Prostate gland (tissue), 2 donors: Measurements from ENCODE around the gene DENND5A. TPM values are rescaled to one million over a fixed set of nuclear protein-coding genes. Genes with fewer than 3 reads are reported as not detected.

Experiments
- DNase-seq: peaks from one replicate; pipeline ENCODE4 v3.0.0-alpha.2; 2019; ENCODE audit warnings: low spot score
- H3K27ac ChIP-seq, 2 donors: fragments of 200-600 bp; sonication (generic); 2 replicates each; pipeline ENCODE4 v1.5.1; 2017 to 2019
- H3K27me3 ChIP-seq: fragments of 200-600 bp; sonication (generic); replicated peaks from 2 replicates; pipeline ENCODE4 v1.5.1; 2019; ENCODE audit not compliant: insufficient read depth
- H3K36me3 ChIP-seq, 2 donors: fragments of 200-600 bp; sonication (generic); 1 replicate in 1 of 2; 2 replicates in 1 of 2; pipeline versions ENCODE4 v1.5.1 to v1.8.1; 2017 to 2019
- H3K4me1 ChIP-seq: fragments of 200-600 bp; sonication (generic); replicated peaks from 2 replicates; pipeline ENCODE4 v1.5.1; 2019
- H3K4me3 ChIP-seq, 2 donors: fragments of 200-600 bp; sonication (generic); 2 replicates each; pipeline ENCODE4 v1.5.1; 2017 to 2019
- H3K9me3 ChIP-seq: fragments of 200-600 bp; sonication (generic); 2 replicates; pipeline ENCODE4 v1.5.1; 2017
- POLR2A ChIP-seq: fragments of 450-650 bp; IDR thresholded peaks from one replicate; pipeline ENCODE4 v1.6.1; 2016; ENCODE audit warnings: antibody characterized with exemption, mild to moderate bottlenecking
- POLR2AphosphoS5 ChIP-seq: sonication (generic); formaldehyde crosslinking; IDR thresholded peaks from one replicate; pipeline ENCODE4 v1.6.1; 2017; ENCODE audit warnings: antibody characterized with exemption
- WGBS: methylation state at CpG from one replicate; pipeline ENCODE4 v1.1.5; 2018; 5-methylcytosine and 5-hydroxymethylcytosine counted together
- intact Hi-C: fragments of 100-400 bp; cut with DNase I; formaldehyde crosslinking; loops from one replicate; pipeline ENCODE4 v1.14.2; 2022
- total RNA-seq, 2 donors: library from RNA; depleted of rRNA; stranded (reverse); fragments of >200 nt; gene quantifications; one replicate each; pipeline ENCODE4 v1.1.0, GENCODE V29; 2016
- TF ChIP-seq, protein P1 (sequence below), 4 experiments: fragments of 200-600 bp in 2 of 4; fragments of 450-650 bp in 2 of 4; sonication (generic) in 2 of 4; IDR thresholded peaks; 1 replicate in 3 of 4; 2 replicates in 1 of 4; pipeline ENCODE4 v1.5.1; 2016 to 2019; ENCODE audit warnings: antibody characterized with exemption in 4 of 4, mild to moderate bottlenecking in 2 of 4, moderate library complexity in 2 of 4

Gene DENND5A
- total RNA-seq, 2 donors from 2014 or later, result 25.4 to 84.6 TPM

DNA sequence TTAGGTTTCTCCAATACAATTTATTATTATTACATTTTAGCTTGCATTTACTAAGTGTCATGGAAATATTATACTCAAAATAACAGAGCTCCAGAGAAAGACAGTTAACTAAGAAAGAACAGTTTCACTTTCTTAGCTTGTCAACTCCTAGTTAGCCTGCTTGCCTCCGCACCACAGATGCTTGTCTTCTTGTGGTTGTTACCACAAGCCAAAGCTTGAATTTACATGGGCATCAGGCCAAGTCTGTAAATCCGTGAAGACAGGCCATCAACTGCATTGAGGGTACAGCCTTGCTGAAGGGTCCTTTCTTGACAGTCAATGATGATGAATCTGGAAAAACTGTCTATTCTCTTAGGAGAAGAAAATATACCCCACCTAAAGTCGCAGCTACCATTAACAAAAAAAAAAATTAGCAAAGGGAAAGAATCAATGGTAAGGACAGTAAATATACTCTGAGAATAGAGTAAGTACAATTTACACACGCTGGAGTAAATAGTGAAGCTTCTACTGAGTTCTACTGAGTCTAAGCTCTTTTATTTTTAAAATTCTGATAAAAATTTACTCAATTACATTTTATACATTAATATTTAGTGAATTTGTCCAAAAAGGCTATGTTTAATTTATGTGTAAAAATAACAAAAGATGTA lies 15.6 kb upstream of the DENND5A start:
- TF ChIP-seq POLR2A (no peak), POLR2AphosphoS5 (peak; percentile 82)
- TF ChIP-seq, protein P1, sequence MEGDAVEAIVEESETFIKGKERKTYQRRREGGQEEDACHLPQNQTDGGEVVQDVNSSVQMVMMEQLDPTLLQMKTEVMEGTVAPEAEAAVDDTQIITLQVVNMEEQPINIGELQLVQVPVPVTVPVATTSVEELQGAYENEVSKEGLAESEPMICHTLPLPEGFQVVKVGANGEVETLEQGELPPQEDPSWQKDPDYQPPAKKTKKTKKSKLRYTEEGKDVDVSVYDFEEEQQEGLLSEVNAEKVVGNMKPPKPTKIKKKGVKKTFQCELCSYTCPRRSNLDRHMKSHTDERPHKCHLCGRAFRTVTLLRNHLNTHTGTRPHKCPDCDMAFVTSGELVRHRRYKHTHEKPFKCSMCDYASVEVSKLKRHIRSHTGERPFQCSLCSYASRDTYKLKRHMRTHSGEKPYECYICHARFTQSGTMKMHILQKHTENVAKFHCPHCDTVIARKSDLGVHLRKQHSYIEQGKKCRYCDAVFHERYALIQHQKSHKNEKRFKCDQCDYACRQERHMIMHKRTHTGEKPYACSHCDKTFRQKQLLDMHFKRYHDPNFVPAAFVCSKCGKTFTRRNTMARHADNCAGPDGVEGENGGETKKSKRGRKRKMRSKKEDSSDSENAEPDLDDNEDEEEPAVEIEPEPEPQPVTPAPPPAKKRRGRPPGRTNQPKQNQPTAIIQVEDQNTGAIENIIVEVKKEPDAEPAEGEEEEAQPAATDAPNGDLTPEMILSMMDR (IDR thresholded peaks at IDR 0.05), result no peak
- 37% methylated on average over 4 of the region's 4 CpGs for WGBS
- Histone ChIP-seq H3K36me3 (no peaks in the 10 kb centered on the region), H3K4me1 (no peaks in the 10 kb centered on the region), H3K4me3 (no peak overlapping the region), H3K27ac (peak overlapping the region in 1 of 2 donors; percentile 41), H3K9me3 (no peaks in the 10 kb centered on the region), H3K27me3 (no peaks in the 10 kb centered on the region)
- intact Hi-C loops, result no loop called here
- DNase-seq, result peak; percentile 69

DNA sequence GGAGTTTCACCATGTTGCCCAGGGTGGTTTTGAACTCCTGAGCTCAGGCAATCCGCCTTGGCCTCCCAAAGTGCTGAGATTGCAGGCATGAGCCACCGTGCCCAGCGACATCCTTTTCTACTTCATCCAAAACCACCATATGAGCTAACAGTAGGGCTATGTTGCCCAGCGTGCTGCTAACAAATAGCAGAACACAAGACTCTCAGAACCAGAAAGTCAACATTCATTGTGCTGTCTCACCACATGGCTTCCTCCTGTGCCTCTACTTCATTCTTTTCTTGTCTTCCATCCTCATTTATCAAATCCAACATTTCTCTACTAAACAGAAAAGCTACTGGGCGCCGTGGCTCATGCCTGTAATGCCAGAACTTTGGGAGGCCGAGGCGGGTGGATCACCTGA lies 12.0 kb upstream of the DENND5A start:
- Histone ChIP-seq H3K27ac (no peak overlapping the region), H3K9me3 (no peaks in the 10 kb centered on the region), H3K4me1 (no peaks in the 10 kb centered on the region), H3K27me3 (no peaks in the 10 kb centered on the region), H3K36me3 (no peaks in the 10 kb centered on the region), H3K4me3 (no peak overlapping the region)
- intact Hi-C loops, result no loop called here
- DNase-seq, result no peak
- no peak for TF ChIP-seq POLR2AphosphoS5
- no peak for TF ChIP-seq POLR2A
- TF ChIP-seq, protein P1 (IDR thresholded peaks at IDR 0.05), result no peak
- 96% methylated on average over 8 of the region's 8 CpGs for WGBS

DNA sequence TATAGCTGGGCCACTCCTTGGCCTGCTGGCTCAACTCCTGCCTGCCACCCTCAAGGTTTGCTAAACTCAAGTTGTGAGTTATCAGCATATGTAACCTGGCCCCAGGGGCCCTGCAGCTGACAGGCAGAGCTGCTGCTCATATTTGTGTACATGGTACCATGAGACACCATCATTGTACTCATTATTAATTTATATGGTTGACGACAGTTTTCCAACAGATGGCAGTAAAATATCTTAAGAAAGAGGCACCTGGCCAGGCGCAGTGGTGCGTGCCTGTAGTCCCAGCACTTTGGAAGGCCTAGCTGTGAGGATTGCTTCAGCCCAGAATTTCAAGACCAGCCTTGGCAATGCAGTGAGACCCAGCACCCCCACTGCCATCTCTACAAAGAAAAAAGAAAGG lies 11.4 kb upstream of the DENND5A start:
- Histone ChIP-seq H3K4me1 (no peaks in the 10 kb centered on the region), H3K36me3 (no peaks in the 10 kb centered on the region), H3K4me3 (no peak overlapping the region), H3K27me3 (no peaks in the 10 kb centered on the region), H3K9me3 (no peaks in the 10 kb centered on the region), H3K27ac (no peak overlapping the region)
- no peak for DNase-seq
- 86% methylated on average over 3 of the region's 3 CpGs for WGBS
- intact Hi-C loops, result no loop called here
- no peak for TF ChIP-seq POLR2A
- TF ChIP-seq POLR2AphosphoS5, result no peak
- TF ChIP-seq, protein P1 (IDR thresholded peaks at IDR 0.05), result no peak

DNA sequence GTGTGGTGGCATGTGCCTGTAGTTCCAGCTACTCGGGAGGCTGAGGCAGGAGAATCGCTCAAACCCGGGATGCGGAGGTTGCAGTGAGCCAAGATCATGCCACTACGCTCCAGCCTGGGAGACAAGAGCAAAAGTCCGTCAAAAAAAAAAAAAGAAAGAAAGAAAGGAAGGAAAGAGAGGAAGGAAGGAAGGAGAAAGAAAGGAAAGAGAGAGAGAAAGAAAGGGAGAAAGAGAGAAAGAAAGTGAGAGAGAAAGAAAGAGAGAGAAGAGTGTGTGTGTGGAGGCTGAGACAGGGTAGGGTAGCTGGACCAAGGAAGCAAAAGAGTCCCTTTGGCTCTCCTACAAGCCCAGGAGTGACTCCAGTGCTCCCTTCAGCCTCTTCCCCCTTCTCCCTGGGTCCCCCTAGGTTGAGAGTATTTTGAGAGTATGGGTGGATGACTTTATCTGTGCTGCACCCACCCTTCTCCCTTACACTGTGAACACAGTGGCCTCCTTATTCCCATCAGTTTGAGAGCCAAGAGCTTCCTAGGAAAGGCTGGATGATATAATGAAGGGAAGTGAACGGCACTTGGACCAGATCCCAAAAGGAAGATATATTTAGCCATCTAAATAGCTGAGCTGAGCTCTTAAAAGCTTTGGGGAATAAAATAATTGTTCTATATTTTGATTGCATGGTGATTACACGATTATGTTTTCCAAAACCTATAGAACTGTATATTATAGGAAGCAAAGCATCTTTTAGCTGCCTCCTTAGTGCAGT lies 9.5 kb upstream of the DENND5A start:
- no peak for DNase-seq
- 74% methylated on average over 8 of the region's 8 CpGs for WGBS
- H3K27me3 ChIP-seq, result no peaks in the 10 kb centered on the region
- H3K4me3 ChIP-seq, result no peak overlapping the region
- no peak overlapping the region for H3K27ac ChIP-seq
- no peaks in the 10 kb centered on the region for H3K36me3 ChIP-seq
- intact Hi-C loops, result no loop called here
- TF ChIP-seq POLR2A, result no peak
- TF ChIP-seq, protein P1 (IDR thresholded peaks at IDR 0.05), result no peak
- no peak for TF ChIP-seq POLR2AphosphoS5
- H3K9me3 ChIP-seq, result no peaks in the 10 kb centered on the region
- H3K4me1 ChIP-seq, result no peaks in the 10 kb centered on the region
